ENCODE measurements around the gene TACSTD2.
"Not testable (repeated sequence)": the region's sequence is repeated elsewhere in the genome, so short reads cannot be mapped to it uniquely, and the experiment has no call there.

TACSTD2 gene

DNA sequence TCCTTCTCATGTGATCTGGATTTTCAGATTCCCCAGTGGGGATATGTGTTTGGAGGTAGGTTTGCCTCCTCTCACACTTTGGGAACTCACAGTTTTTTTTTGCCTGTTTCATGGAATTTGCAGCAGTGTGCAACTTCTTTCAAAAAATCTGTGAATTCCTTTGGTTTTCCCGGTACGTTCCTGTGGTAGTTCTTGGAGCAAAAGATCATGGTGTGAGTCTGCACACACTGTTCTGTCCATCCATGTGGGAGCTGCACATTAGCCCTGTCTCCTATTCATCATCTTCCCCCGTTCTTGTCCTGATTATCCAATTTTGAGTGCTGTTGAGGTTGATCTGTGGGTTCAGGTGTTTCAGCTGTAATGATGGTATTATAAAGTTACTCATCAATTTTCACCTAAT is 30.3 kb upstream of the TACSTD2 start:
- TF ChIP-seq REPIN1 (tag by site-specific recombination; IDR thresholded peaks at IDR 0.05; ENCODE audit: low read depth): no peak
- no peak for TF ChIP-seq MYNN (tag by site-specific recombination; IDR thresholded peaks at IDR 0.05; ENCODE audit: borderline replicate concordance)
- no peak for TF ChIP-seq ZNF37A (tag by site-specific recombination; IDR thresholded peaks at IDR 0.05)
- Histone ChIP-seq H3K27ac (ENCODE audit: extremely low read depth, low read depth, low read length) (no peak overlapping the region), H3K9me3 (ENCODE audit: control insufficient read depth, insufficient read depth, low read depth, low read length) (no peaks in the 10 kb centered on the region; the same call in 1 of the 2 replicates), H3K36me3 (ENCODE audit: control insufficient read depth in 2 of 2, insufficient read depth in 1 of 2, low read length in 2 of 2) (no peaks in the 10 kb centered on the region), H3K4me1 (ENCODE audit: control insufficient read depth, insufficient read depth, low read length) (no peaks in the 10 kb centered on the region), H3K4me3 (ENCODE audit: low read depth, low read length) (no peak overlapping the region)
- ChIA-PET CTCF (no interaction called here), POLR2A (no interaction called here)

- H3K27ac ChIP-seq (ENCODE audit: extremely low read depth, low read depth, low read length); H3K9me3 ChIP-seq (ENCODE audit: control insufficient read depth, insufficient read depth, low read depth, low read length); CTCF ChIA-PET; POLR2A ChIA-PET; H3K36me3 ChIP-seq (ENCODE audit: control insufficient read depth in 2 of 2, insufficient read depth in 1 of 2, low read length in 2 of 2); H3K4me3 ChIP-seq (ENCODE audit: low read depth, low read length); H3K4me1 ChIP-seq (ENCODE audit: control insufficient read depth, insufficient read depth, low read length): not testable (repeated sequence)
Measured at GRCh38 chr1:58601921-58602320, 24.9 kb upstream of the TACSTD2 start.

DNA sequence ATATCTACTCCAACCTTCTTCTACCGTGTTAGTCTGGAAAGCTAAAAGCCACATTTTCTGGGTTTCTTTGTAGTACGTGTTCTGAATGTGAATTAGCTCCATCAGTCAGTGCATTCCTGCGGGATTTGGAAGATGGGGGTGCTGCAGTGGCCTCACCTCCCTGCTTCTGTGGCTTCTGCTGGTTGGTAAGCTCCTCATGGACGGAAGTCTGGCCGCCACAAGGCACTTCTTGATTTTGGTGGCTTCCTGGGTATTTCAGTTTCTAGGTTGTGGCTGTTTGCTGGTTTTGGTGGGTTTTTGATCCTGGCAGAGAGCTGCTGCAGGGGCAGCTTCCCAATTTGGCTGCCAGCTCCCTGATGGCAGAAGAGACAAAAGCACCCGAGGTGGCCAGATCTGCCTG is 20.9 kb upstream of the TACSTD2 start:
- POLR2A ChIA-PET: no interaction called here
- H3K4me1 ChIP-seq (ENCODE audit: control insufficient read depth, insufficient read depth, low read length): no peaks in the 10 kb centered on the region
- H3K36me3 ChIP-seq (ENCODE audit: control insufficient read depth in 2 of 2, insufficient read depth in 1 of 2, low read length in 2 of 2): no peaks in the 10 kb centered on the region
- H3K27ac ChIP-seq (ENCODE audit: extremely low read depth, low read depth, low read length): no peak overlapping the region
- no peak overlapping the region for H3K4me3 ChIP-seq (ENCODE audit: low read depth, low read length)
- TF ChIP-seq BCL11A (tag by site-specific recombination; IDR thresholded peaks at IDR 0.05; ENCODE audit: low read depth) (no peak), MZF1 (tag by site-specific recombination; IDR thresholded peaks at IDR 0.05; ENCODE audit: borderline replicate concordance) (no peak), ZNF660 (tag by site-specific recombination; IDR thresholded peaks at IDR 0.05) (no peak), SCRT2 (tag by site-specific recombination; IDR thresholded peaks at IDR 0.05) (no peak), ZNF146 (tag by site-specific recombination; IDR thresholded peaks at IDR 0.05) (no peak), ZNF776 (tag by site-specific recombination; IDR thresholded peaks at IDR 0.05; ENCODE audit: borderline replicate concordance) (no peak), ZNF514 (tag by site-specific recombination; IDR thresholded peaks at IDR 0.05) (no peak), ZNF184 (tag by site-specific recombination; IDR thresholded peaks at IDR 0.05) (no peak)
- CTCF ChIA-PET: no interaction called here
- H3K9me3 ChIP-seq (ENCODE audit: control insufficient read depth, insufficient read depth, low read depth, low read length): no peaks in the 10 kb centered on the region

GRCh38 chr1:58597076-58597475 is 20.0 kb upstream of the TACSTD2 start:
- no peaks in the 10 kb centered on the region for H3K9me3 ChIP-seq (ENCODE audit: control insufficient read depth, insufficient read depth, low read depth, low read length)
- H3K4me1 ChIP-seq (ENCODE audit: control insufficient read depth, insufficient read depth, low read length): no peaks in the 10 kb centered on the region
- ChIA-PET POLR2A (no interaction called here), CTCF (interaction anchor here (1.0 kb wide), 1 partner anchor 59 kb away, joined by 3 read pairs; no protein-coding TSS in a partner anchor)
- no peak for TF ChIP-seq KLF16 (tag by site-specific recombination; IDR thresholded peaks at IDR 0.05)
- no peak overlapping the region for H3K4me3 ChIP-seq (ENCODE audit: low read depth, low read length)
- no peaks in the 10 kb centered on the region for H3K36me3 ChIP-seq (ENCODE audit: control insufficient read depth in 2 of 2, insufficient read depth in 1 of 2, low read length in 2 of 2)
- no peak overlapping the region for H3K27ac ChIP-seq (ENCODE audit: extremely low read depth, low read depth, low read length)

DNA sequence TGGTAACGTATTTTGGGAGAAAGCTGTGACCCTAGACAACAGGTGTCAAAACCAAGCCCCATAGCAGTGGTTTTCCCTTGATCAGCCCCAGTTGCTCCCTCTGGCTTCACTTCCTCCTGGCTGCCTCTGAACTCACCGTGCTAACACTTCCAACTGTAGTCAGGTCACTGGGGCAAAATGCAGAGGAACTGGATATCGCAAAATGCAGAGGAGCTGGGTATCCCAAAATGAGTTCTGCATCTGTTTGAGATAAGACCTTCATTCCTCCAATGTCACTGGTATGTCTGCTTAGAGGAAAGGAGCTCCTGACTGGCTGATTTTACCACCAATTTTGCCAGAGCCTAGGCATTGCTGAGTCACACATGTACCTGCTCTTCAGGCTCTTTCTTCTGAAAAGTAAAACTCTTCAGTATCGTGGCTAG is 19.6 kb upstream of the TACSTD2 start:
- no peaks in the 10 kb centered on the region for H3K4me1 ChIP-seq (ENCODE audit: control insufficient read depth, insufficient read depth, low read length)
- CTCF ChIA-PET: interaction anchor here (1.0 kb wide), 1 partner anchor 60 kb away, joined by 3 read pairs; no protein-coding TSS in a partner anchor
- no peak overlapping the region for H3K27ac ChIP-seq (ENCODE audit: extremely low read depth, low read depth, low read length)
- TF ChIP-seq SCRT2 (tag by site-specific recombination; IDR thresholded peaks at IDR 0.05): 0 out of 2 replicates have a peak, but pooled peaks have one; percentile 20
- no peak for TF ChIP-seq ZNF660 (tag by site-specific recombination; IDR thresholded peaks at IDR 0.05)
- no peak overlapping the region for H3K4me3 ChIP-seq (ENCODE audit: low read depth, low read length)
- POLR2A ChIA-PET: no interaction called here
- H3K36me3 ChIP-seq (ENCODE audit: control insufficient read depth in 2 of 2, insufficient read depth in 1 of 2, low read length in 2 of 2): no peaks in the 10 kb centered on the region
- H3K9me3 ChIP-seq (ENCODE audit: control insufficient read depth, insufficient read depth, low read depth, low read length): no peaks in the 10 kb centered on the region

- Histone ChIP-seq H3K4me3 (ENCODE audit: low read depth, low read length) (no peak overlapping the region), H3K27ac (ENCODE audit: extremely low read depth, low read depth, low read length) (no peak overlapping the region), H3K9me3 (ENCODE audit: control insufficient read depth, insufficient read depth, low read depth, low read length) (no peaks in the 10 kb centered on the region), H3K36me3 (ENCODE audit: control insufficient read depth in 2 of 2, insufficient read depth in 1 of 2, low read length in 2 of 2) (no peaks in the 10 kb centered on the region), H3K4me1 (ENCODE audit: control insufficient read depth, insufficient read depth, low read length) (no peaks in the 10 kb centered on the region)
- POLR2A ChIA-PET: no interaction called here
- CTCF ChIA-PET: interaction anchor here (1.0 kb wide), 1 partner anchor 46 kb away, joined by 3 read pairs; no protein-coding TSS in a partner anchor
- TF ChIP-seq ZNF623 (tag by site-specific recombination; IDR thresholded peaks at IDR 0.05) (no peak), ZNF549 (tag by site-specific recombination; IDR thresholded peaks at IDR 0.05) (no peak), MEIS1 (CRISPR knock-in tag; IDR thresholded peaks at IDR 0.05; ENCODE audit: borderline replicate concordance) (no peak), MZF1 (tag by site-specific recombination; IDR thresholded peaks at IDR 0.05; ENCODE audit: borderline replicate concordance) (no peak), ZNF23 (tag by site-specific recombination; IDR thresholded peaks at IDR 0.05; ENCODE audit: borderline replicate concordance) (no peak), ZNF501 (tag by site-specific recombination; IDR thresholded peaks at IDR 0.05) (no peak), ZNF398 (tag by site-specific recombination; IDR thresholded peaks at IDR 0.05) (no peak), ZNF121 (tag by site-specific recombination; IDR thresholded peaks at IDR 0.05) (no peak), KLF8 (tag by site-specific recombination; IDR thresholded peaks at IDR 0.05) (no peak)
Measured at GRCh38 chr1:58594546-58594945, 17.5 kb upstream of the TACSTD2 start.
